Suprapubic skin (tissue), 4 donors: ENCODE measurements around the gene CAPNS2. TPM values are rescaled to one million over a fixed set of nuclear protein-coding genes. Genes with fewer than 3 reads are reported as not detected.

Experiments used
- DNase-seq, 2 donors: peaks; one replicate each; pipeline ENCODE4 v3.0.0-alpha.2; 2019; ENCODE audit warnings: low spot score in 2 of 2
- H3K27ac ChIP-seq: fragments of 200-600 bp; sonication (generic); one replicate; pipeline ENCODE4 v1.5.1; 2019
- H3K27me3 ChIP-seq: fragments of 200-600 bp; sonication (generic); one replicate; pipeline ENCODE4 v1.5.1; 2019
- H3K36me3 ChIP-seq: fragments of 200-600 bp; sonication (generic); one replicate; pipeline ENCODE4 v1.5.1; 2019
- H3K4me1 ChIP-seq: fragments of 200-600 bp; sonication (generic); one replicate; pipeline ENCODE4 v1.5.1; 2019
- H3K4me3 ChIP-seq: fragments of 200-600 bp; sonication (generic); one replicate; pipeline ENCODE4 v1.5.1; 2019; ENCODE audit warnings: mild to moderate bottlenecking
- H3K9me3 ChIP-seq: fragments of 200-600 bp; sonication (generic); one replicate; pipeline ENCODE4 v1.5.1; 2019
- CTCF ChIP-seq, 2 donors: fragments of 200-600 bp in 1 of 2; fragments of 450-650 bp in 1 of 2; sonication (generic) in 1 of 2; IDR thresholded peaks; one replicate each; pipeline ENCODE4 v1.5.1; 2016 to 2019; ENCODE audit warnings: antibody characterized with exemption in 2 of 2, mild to moderate bottlenecking in 1 of 2, moderate library complexity in 1 of 2
- EP300 ChIP-seq: sonication (generic); formaldehyde crosslinking; IDR thresholded peaks from one replicate; pipeline ENCODE4 v1.6.1; 2017; ENCODE audit warnings: antibody characterized with exemption
- POLR2A ChIP-seq, 2 donors: fragments of 450-650 bp; IDR thresholded peaks; one replicate each; pipeline ENCODE4 v1.6.1; 2017; ENCODE audit warnings: antibody characterized with exemption in 2 of 2, mild to moderate bottlenecking in 2 of 2, moderate library complexity in 2 of 2
- POLR2AphosphoS5 ChIP-seq, 3 donors: sonication (generic); formaldehyde crosslinking; IDR thresholded peaks; one replicate each; pipeline ENCODE4 v1.6.1; 2017; ENCODE audit warnings: antibody characterized with exemption in 3 of 3
- WGBS: methylation state at CpG from one replicate; pipeline ENCODE4 v1.1.5; 2018; 5-methylcytosine and 5-hydroxymethylcytosine counted together
- total RNA-seq, 4 donors: library from RNA; depleted of rRNA; stranded (reverse); fragments of >200 nt; gene quantifications; one replicate each; pipeline ENCODE4 v1.1.0, GENCODE V29; 2016

CAPNS2 gene
- total RNA-seq, 4 donors from 2014 or later: 101 to 177 (median 170) TPM

GRCh38 chr16:55557186-55557585 is 9.3 kb upstream of the CAPNS2 start:
- TF ChIP-seq POLR2AphosphoS5 (IDR thresholded peaks at IDR 0.05): no peak
- TF ChIP-seq EP300: no peak
- no peak for TF ChIP-seq CTCF (IDR thresholded peaks at IDR 0.05)
- TF ChIP-seq POLR2A (IDR thresholded peaks at IDR 0.05): no peak
- Histone ChIP-seq H3K4me1 (peaks cover 33% of the 10 kb centered on the region), H3K9me3 (no peaks in the 10 kb centered on the region), H3K27me3 (no peaks in the 10 kb centered on the region), H3K4me3 (no peak overlapping the region), H3K27ac (peak overlapping the region; percentile 69), H3K36me3 (peaks cover 7% of the 10 kb centered on the region)
- no peak for DNase-seq

DNA sequence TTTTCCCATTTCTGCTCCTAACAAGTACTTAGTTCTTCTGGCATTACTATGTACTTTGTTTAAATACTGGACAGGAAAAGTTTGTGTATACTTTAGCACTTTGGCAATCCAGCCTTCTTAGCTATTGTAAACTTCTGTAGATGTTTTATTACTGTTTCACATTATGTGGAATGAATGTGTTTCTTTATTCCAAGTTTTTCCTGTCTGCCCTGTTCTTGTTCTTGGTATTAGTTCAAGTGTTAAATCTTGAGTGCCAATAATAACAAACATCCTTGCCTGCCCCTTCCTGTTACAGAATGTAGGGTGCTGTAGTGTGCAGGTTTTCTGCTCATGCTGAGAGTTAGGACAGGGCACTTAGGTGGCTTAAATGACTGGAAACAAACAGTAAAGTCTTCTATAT is 7.3 kb upstream of the CAPNS2 start:
- Histone ChIP-seq H3K36me3 (peaks cover under 1% of the 10 kb centered on the region), H3K27me3 (no peaks in the 10 kb centered on the region), H3K4me1 (peaks cover 35% of the 10 kb centered on the region), H3K27ac (peak overlapping the region; percentile 69), H3K4me3 (no peak overlapping the region), H3K9me3 (no peaks in the 10 kb centered on the region)
- TF ChIP-seq CTCF (IDR thresholded peaks at IDR 0.05) (no peak), POLR2AphosphoS5 (IDR thresholded peaks at IDR 0.05) (peak in 1 of 3 donors; percentile 27), EP300 (no peak), POLR2A (IDR thresholded peaks at IDR 0.05) (no peak)
- DNase-seq: no peak

DNA sequence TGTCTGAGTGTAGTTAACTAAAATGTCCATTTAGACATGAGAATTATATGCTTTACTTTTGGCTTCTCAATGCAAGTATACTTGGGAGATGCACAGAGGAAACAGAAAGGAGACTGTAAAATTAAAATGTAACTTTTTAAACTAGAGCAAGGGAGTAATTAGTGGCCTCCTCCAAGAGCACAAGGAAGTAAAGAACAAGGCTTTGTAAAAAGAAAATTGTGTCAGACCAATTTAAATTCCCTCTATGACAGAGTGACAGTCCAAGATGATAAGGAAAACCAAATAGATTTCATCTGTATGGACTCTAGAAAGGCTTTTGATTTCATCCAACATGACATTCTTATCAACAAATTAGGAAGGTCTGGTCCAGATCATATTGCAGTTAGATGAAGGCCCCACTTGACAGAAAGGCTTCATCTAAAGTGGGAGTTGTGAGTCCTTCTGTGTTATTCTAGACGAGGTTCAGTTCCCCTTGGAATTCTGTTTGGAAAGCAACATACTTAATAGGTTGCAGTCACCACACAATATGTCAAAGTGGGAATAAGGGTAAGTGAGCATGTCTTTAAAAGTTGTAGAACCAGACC is 6.5 kb upstream of the CAPNS2 start:
- no peak for TF ChIP-seq POLR2AphosphoS5 (IDR thresholded peaks at IDR 0.05)
- no peak for TF ChIP-seq EP300
- TF ChIP-seq CTCF (IDR thresholded peaks at IDR 0.05): no peak
- no peak for TF ChIP-seq POLR2A (IDR thresholded peaks at IDR 0.05)

DNA sequence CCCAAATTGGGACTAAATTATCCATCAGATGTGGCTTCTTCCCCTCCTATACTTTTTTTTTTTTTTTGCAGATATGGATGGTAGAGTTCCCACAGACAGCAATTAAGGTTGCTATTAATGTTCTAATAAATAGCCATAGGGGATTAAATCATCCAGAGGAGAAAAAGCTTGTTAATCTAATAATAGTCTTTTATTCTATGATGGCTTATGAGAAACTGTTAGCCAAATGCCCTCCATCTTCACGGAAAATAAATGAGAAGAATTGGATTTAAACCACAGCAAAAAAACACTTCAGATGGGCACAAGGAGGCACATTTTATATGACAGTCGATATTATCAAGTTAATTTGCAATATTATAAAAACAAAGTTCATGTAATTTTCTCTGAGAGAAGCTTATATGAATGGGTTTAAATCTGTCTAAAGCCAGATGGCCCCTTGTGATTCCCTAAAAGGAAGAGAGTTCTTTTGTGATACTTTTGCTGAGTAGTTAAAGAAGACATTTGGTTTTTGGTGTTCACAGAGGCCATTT is 5.1 kb upstream of the CAPNS2 start:
- no peak overlapping the region for H3K27ac ChIP-seq
- WGBS: 84% methylated on average over 2 of the region's 2 CpGs
- TF ChIP-seq POLR2A (IDR thresholded peaks at IDR 0.05) (no peak), CTCF (IDR thresholded peaks at IDR 0.05) (no peak), EP300 (no peak)
- no peaks in the 10 kb centered on the region for H3K36me3 ChIP-seq
- DNase-seq: no peak
- H3K4me1 ChIP-seq: peaks cover 38% of the 10 kb centered on the region
- H3K4me3 ChIP-seq: no peak overlapping the region
- H3K27me3 ChIP-seq: no peaks in the 10 kb centered on the region
- H3K9me3 ChIP-seq: no peaks in the 10 kb centered on the region

More for the DNA sequence above, 6.5 kb upstream of the CAPNS2 start:
- peak overlapping the region; percentile 56 for H3K27ac ChIP-seq
- no peak for DNase-seq
- no peaks in the 10 kb centered on the region for H3K27me3 ChIP-seq
- H3K9me3 ChIP-seq: no peaks in the 10 kb centered on the region
- no peaks in the 10 kb centered on the region for H3K36me3 ChIP-seq
- 57% methylated on average over 1 of the region's 1 CpG for WGBS
- no peak overlapping the region for H3K4me3 ChIP-seq
- H3K4me1 ChIP-seq: peaks cover 35% of the 10 kb centered on the region

- H3K4me1 ChIP-seq: peaks cover 31% of the 10 kb centered on the region
- H3K27ac ChIP-seq: no peak overlapping the region
- H3K4me3 ChIP-seq: no peak overlapping the region
- TF ChIP-seq POLR2A (IDR thresholded peaks at IDR 0.05): no peak
- TF ChIP-seq EP300: no peak
- TF ChIP-seq CTCF (IDR thresholded peaks at IDR 0.05): no peak
- no peak for TF ChIP-seq POLR2AphosphoS5 (IDR thresholded peaks at IDR 0.05)
- H3K27me3 ChIP-seq: no peaks in the 10 kb centered on the region
- H3K9me3 ChIP-seq: no peaks in the 10 kb centered on the region
- no peaks in the 10 kb centered on the region for H3K36me3 ChIP-seq
- DNase-seq: no peak
- 92% methylated on average over 1 of the region's 1 CpG for WGBS
Observed at GRCh38 chr16:55562936-55563335, 3.5 kb upstream of the CAPNS2 start.
